Activated gamma-delta T cell (primary cell): ENCODE measurements around the gene BAHCC1.

Experiments
- DNase-seq: peaks from one replicate; lab custom pipeline; 2025; lab: John Stamatoyannopoulos, UW

Gene BAHCC1

GRCh38 chr17:81386646-81387099, 8.6 kb upstream of the BAHCC1 start:
- no peak for DNase-seq

GRCh38 chr17:81387100-81388090, 7.9 kb upstream of the BAHCC1 start:
- no peak for DNase-seq

GRCh38 chr17:81388091-81388611, 7.1 kb upstream of the BAHCC1 start:
- no peak for DNase-seq

- no peak for DNase-seq
Observed at GRCh38 chr17:81388612-81389367, 6.5 kb upstream of the BAHCC1 start.

GRCh38 chr17:81389585-81389984, 5.7 kb upstream of the BAHCC1 start:
- no peak for DNase-seq

GRCh38 chr17:81390029-81390872, 5.0 kb upstream of the BAHCC1 start:
- DNase-seq = no peak

- no peak for DNase-seq
Observed at GRCh38 chr17:81390873-81391255, 4.4 kb upstream of the BAHCC1 start.

- DNase-seq = no peak
Observed at GRCh38 chr17:81391293-81391935, 3.8 kb upstream of the BAHCC1 start.

- no peak for DNase-seq
Observed at GRCh38 chr17:81391936-81392908, 3.0 kb upstream of the BAHCC1 start.

- DNase-seq = no peak
Observed at GRCh38 chr17:81392909-81393654, 2.2 kb upstream of the BAHCC1 start.

- no peak for DNase-seq
Observed at GRCh38 chr17:81393684-81394376, 1.4 kb upstream of the BAHCC1 start.

- DNase-seq = no peak
Observed at GRCh38 chr17:81394377-81394920, 808 bp upstream of the BAHCC1 start.

- DNase-seq = no peak
Observed at GRCh38 chr17:81395600-81396277, 482 bp downstream of the BAHCC1 start.

GRCh38 chr17:81396278-81396721, 1.0 kb downstream of the BAHCC1 start:
- no peak for DNase-seq

GRCh38 chr17:81396722-81397313, 1.6 kb downstream of the BAHCC1 start:
- DNase-seq = no peak

- no peak for DNase-seq
Observed at GRCh38 chr17:81397314-81398175, 2.3 kb downstream of the BAHCC1 start.
